ENCODE measurements around the gene INPP5J. TPM values are rescaled to one million over a fixed set of nuclear protein-coding genes. Genes with fewer than 3 reads are reported as not detected.

INPP5J gene
- total and polyA plus RNA-seq, 10 of the 15 experiments (the other 5 are each of a cell fraction or from before 2014, with no cell fraction given): 0.18 to 2.8 (median 1.5) TPM; not detected in 1

DNA sequence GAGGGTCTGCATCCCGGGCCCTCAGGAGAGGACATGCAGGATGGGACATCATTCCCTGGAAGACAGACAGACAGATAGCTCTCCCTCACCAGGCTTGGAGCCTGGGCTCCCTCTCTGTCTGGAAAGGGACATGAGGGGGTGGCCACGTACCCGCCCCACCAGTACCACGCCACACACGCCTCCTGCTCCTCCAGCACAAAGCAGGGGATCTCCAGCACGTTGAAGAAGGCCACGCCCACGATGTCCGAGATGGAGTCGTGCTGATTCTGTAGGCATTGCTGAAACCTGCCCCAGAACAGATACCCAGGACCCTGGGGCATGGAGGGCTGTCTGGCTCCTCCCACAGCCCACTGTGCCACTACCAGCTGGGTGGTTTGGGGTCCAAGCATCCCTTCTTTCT is 15.4 kb downstream of the INPP5J start:
- H3K9ac ChIP-seq (ENCODE audit: control insufficient read depth, insufficient read depth, low read length): no peak overlapping the region
- SMC1A ChIA-PET (ENCODE audit: uncharacterized antibody, unreplicated experiment): no interaction called here
- in situ Hi-C loops (cut with MboI) (no loop called here), intact Hi-C loops (cut with micrococcal nuclease; ENCODE audit: unreplicated experiment) (no loop called here)
- no peaks in the 10 kb centered on the region; a peak in 2 of 4 replicates for H3K27me3 ChIP-seq (replicated peaks in 1 of 2; ENCODE audit: control insufficient read depth in 2 of 2, insufficient read depth in 2 of 2, low read length in 1 of 2)
- H3K79me2 ChIP-seq (ENCODE audit: control insufficient read depth, insufficient read depth, low read length): no peaks in the 10 kb centered on the region
- H3K4me2 ChIP-seq (ENCODE audit: control insufficient read depth, insufficient read depth): no peak overlapping the region
- no peak overlapping the region for H2AFZ ChIP-seq (ENCODE audit: control insufficient read depth, low read depth, low read length)
- RAD21 ChIA-PET (ENCODE audit: unreplicated experiment): no interaction called here
- POLR2A ChIA-PET: interaction anchor here (0.6 kb wide), 1 partner anchor 8 kb away, joined by 3 read pairs; no protein-coding TSS in a partner anchor
- H3K4me3 ChIP-seq: no peak overlapping the region
- BruUV-seq (replicated peaks): no TSS peak
- DNase-seq (ENCODE audit: low read depth, low spot score) (no peak), FAIRE-seq (no peak), ATAC-seq (no peak)
- no peak overlapping the region for H3K27ac ChIP-seq (ENCODE audit: control insufficient read depth, insufficient read depth)
- TF ChIP-seq KLF5 (IDR thresholded peaks at IDR 0.05; ENCODE audit: partially characterized antibody): no peak
- TF ChIP-seq ASH2L (IDR thresholded peaks at IDR 0.05; ENCODE audit: borderline replicate concordance, low read depth): no peak
- no peak for TF ChIP-seq TCF7 (IDR thresholded peaks at IDR 0.05; ENCODE audit: borderline replicate concordance)
- TF ChIP-seq SIX5 (IDR thresholded peaks at IDR 0.05; ENCODE audit: low read depth, low read length, severe bottlenecking): no peak
- TF ChIP-seq, protein P1, sequence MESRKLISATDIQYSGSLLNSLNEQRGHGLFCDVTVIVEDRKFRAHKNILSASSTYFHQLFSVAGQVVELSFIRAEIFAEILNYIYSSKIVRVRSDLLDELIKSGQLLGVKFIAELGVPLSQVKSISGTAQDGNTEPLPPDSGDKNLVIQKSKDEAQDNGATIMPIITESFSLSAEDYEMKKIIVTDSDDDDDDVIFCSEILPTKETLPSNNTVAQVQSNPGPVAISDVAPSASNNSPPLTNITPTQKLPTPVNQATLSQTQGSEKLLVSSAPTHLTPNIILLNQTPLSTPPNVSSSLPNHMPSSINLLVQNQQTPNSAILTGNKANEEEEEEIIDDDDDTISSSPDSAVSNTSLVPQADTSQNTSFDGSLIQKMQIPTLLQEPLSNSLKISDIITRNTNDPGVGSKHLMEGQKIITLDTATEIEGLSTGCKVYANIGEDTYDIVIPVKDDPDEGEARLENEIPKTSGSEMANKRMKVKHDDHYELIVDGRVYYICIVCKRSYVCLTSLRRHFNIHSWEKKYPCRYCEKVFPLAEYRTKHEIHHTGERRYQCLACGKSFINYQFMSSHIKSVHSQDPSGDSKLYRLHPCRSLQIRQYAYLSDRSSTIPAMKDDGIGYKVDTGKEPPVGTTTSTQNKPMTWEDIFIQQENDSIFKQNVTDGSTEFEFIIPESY (IDR thresholded peaks at IDR 0.05): no peak
- TF ChIP-seq, protein P2, sequence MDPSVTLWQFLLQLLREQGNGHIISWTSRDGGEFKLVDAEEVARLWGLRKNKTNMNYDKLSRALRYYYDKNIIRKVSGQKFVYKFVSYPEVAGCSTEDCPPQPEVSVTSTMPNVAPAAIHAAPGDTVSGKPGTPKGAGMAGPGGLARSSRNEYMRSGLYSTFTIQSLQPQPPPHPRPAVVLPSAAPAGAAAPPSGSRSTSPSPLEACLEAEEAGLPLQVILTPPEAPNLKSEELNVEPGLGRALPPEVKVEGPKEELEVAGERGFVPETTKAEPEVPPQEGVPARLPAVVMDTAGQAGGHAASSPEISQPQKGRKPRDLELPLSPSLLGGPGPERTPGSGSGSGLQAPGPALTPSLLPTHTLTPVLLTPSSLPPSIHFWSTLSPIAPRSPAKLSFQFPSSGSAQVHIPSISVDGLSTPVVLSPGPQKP (IDR thresholded peaks at IDR 0.05; ENCODE audit: low read depth, low read length): no peak
- no peak for TF ChIP-seq CHD1 (IDR thresholded peaks at IDR 0.05; ENCODE audit: low read depth, low read length)
- no peak for TF ChIP-seq NR2C1 (IDR thresholded peaks at IDR 0.05)
- no peak for TF ChIP-seq SMC3 (IDR thresholded peaks at IDR 0.05; ENCODE audit: borderline replicate concordance, low read length)
- TF ChIP-seq, protein P3, sequence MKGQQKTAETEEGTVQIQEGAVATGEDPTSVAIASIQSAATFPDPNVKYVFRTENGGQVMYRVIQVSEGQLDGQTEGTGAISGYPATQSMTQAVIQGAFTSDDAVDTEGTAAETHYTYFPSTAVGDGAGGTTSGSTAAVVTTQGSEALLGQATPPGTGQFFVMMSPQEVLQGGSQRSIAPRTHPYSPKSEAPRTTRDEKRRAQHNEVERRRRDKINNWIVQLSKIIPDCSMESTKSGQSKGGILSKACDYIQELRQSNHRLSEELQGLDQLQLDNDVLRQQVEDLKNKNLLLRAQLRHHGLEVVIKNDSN (IDR thresholded peaks at IDR 0.05; ENCODE audit: borderline replicate concordance, extremely low read length, insufficient read depth, low read depth, low read length): no peak
- no peak for TF ChIP-seq MTA3 (IDR thresholded peaks at IDR 0.05; ENCODE audit: borderline replicate concordance, low read length)
- TF ChIP-seq, protein P4, sequence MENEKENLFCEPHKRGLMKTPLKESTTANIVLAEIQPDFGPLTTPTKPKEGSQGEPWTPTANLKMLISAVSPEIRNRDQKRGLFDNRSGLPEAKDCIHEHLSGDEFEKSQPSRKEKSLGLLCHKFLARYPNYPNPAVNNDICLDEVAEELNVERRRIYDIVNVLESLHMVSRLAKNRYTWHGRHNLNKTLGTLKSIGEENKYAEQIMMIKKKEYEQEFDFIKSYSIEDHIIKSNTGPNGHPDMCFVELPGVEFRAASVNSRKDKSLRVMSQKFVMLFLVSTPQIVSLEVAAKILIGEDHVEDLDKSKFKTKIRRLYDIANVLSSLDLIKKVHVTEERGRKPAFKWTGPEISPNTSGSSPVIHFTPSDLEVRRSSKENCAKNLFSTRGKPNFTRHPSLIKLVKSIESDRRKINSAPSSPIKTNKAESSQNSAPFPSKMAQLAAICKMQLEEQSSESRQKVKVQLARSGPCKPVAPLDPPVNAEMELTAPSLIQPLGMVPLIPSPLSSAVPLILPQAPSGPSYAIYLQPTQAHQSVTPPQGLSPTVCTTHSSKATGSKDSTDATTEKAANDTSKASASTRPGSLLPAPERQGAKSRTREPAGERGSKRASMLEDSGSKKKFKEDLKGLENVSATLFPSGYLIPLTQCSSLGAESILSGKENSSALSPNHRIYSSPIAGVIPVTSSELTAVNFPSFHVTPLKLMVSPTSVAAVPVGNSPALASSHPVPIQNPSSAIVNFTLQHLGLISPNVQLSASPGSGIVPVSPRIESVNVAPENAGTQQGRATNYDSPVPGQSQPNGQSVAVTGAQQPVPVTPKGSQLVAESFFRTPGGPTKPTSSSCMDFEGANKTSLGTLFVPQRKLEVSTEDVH (IDR thresholded peaks at IDR 0.05; ENCODE audit: low read depth, partially characterized antibody): no peak
- no peak for TF ChIP-seq IKZF2 (IDR thresholded peaks at IDR 0.05)
- no peak for TF ChIP-seq SPI1 (IDR thresholded peaks at IDR 0.05; ENCODE audit: borderline replicate concordance, insufficient read depth, low read depth, low read length)
- no peak for TF ChIP-seq POLR2AphosphoS5 (IDR thresholded peaks at IDR 0.05; ENCODE audit: low read length)
- H3K4me1 ChIP-seq (ENCODE audit: control insufficient read depth, insufficient read depth, low read length): no peaks in the 10 kb centered on the region
- CTCF ChIA-PET: interaction anchor here (1.4 kb wide), 1 partner anchor 30 kb away, joined by 6 read pairs; no protein-coding TSS in a partner anchor
- no peaks in the 10 kb centered on the region for H4K20me1 ChIP-seq (ENCODE audit: control insufficient read depth, insufficient read depth)
- no peaks in the 10 kb centered on the region for H3K36me3 ChIP-seq (ENCODE audit: control insufficient read depth in 2 of 2, insufficient read depth in 2 of 2, low read length in 1 of 2)
- 29% methylated on average over 10 of the region's 10 CpGs for WGBS (ENCODE audit: insufficient coverage, insufficient replicate concordance, low lambda C conversion rate, missing lambda C conversion rate)
- H3K9me3 ChIP-seq (replicated peaks; ENCODE audit: control insufficient read depth, insufficient read depth, low read length): no peaks in the 10 kb centered on the region

All from GM12878 (cell line).